Uterus (tissue), 4 donors: ENCODE data around the gene TYW5. TPM values are rescaled to one million over a fixed set of nuclear protein-coding genes. Genes with fewer than 3 reads are reported as not detected.

ENCODE experiments used
- DNase-seq, 2 donors: peaks; one replicate each; pipeline ENCODE4 v3.0.0-alpha.2; 2019 to 2020
- H3K27ac ChIP-seq, 2 donors: fragments of 200-600 bp; sonication (generic); 1 replicate in 1 of 2; 2 replicates in 1 of 2; pipeline ENCODE4 v1.5.1; 2016 to 2018
- H3K27me3 ChIP-seq, 2 donors: fragments of 200-600 bp; sonication (generic); one replicate each; pipeline ENCODE4 v1.5.1; 2018 to 2019; ENCODE audit warnings: control low read depth in 1 of 2
- H3K36me3 ChIP-seq, 2 donors: fragments of 200-600 bp; sonication (generic); one replicate each; pipeline ENCODE4 v1.5.1; 2019; ENCODE audit warnings: control low read depth in 1 of 2
- H3K4me1 ChIP-seq, 2 donors: fragments of 200-600 bp; sonication (generic); one replicate each; pipeline ENCODE4 v1.5.1; 2018 to 2019; ENCODE audit warnings: control low read depth in 1 of 2
- H3K4me3 ChIP-seq, 2 donors: fragments of 200-600 bp; sonication (generic); 1 replicate in 1 of 2; 2 replicates in 1 of 2; pipeline ENCODE4 v1.5.1; 2018 to 2019; ENCODE audit warnings: mild to moderate bottlenecking in 1 of 2
- H3K9me3 ChIP-seq, 2 donors: fragments of 200-600 bp; sonication (generic); one replicate each; pipeline ENCODE4 v1.5.1; 2019; ENCODE audit warnings: control low read depth in 1 of 2
- CTCF ChIP-seq, 4 experiments: fragments of 200-600 bp in 2 of 4; fragments of 450-650 bp in 2 of 4; sonication (generic) in 2 of 4; IDR thresholded peaks; one replicate each; pipeline ENCODE4 v1.5.1; 2016 to 2019; ENCODE audit warnings: antibody characterized with exemption in 4 of 4, mild to moderate bottlenecking in 2 of 4, moderate library complexity in 1 of 4
- POLR2A ChIP-seq, 2 donors: fragments of 450-650 bp; IDR thresholded peaks; one replicate each; pipeline ENCODE4 v1.6.1; 2016; ENCODE audit warnings: antibody characterized with exemption in 2 of 2, mild to moderate bottlenecking in 1 of 2, moderate library complexity in 1 of 2
- intact Hi-C: fragments of 100-400 bp; cut with DNase I; formaldehyde crosslinking; loops from one replicate; pipeline ENCODE4 v1.15.1; 2023; ENCODE audit warnings: low total_unique reads
- total RNA-seq, 4 donors: library from RNA; depleted of rRNA in 3 of 4; stranded (reverse); fragments of >200 nt in 3 of 4; gene quantifications; one replicate each; pipeline versions ENCODE4 v1.1.0 to v1.2.4, GENCODE V29; 2014 to 2023
- donor health status: DM: yes; HTN: yes; CAD: no.

Gene TYW5
- total RNA-seq, 4 donors from 2014 or later = 2.8 to 18.5 (median 7.8) TPM

GRCh38 chr2:199966405-199966804 lies 11.1 kb upstream of the TYW5 start:
- H3K27ac ChIP-seq = no peak overlapping the region

GRCh38 chr2:199962203-199962602 lies 6.9 kb upstream of the TYW5 start:
- Histone ChIP-seq H3K4me1 (peaks cover 0 to 4% of the 10 kb centered on the region in 2 donors), H3K27me3 (no peaks in the 10 kb centered on the region), H3K36me3 (no peaks in the 10 kb centered on the region), H3K9me3 (no peaks in the 10 kb centered on the region), H3K27ac (no peak overlapping the region), H3K4me3 (no peak overlapping the region)
- intact Hi-C loops = no loop called here
- DNase-seq = no peak
- no peak for TF ChIP-seq CTCF (IDR thresholded peaks at IDR 0.05)
- no peak for TF ChIP-seq POLR2A (IDR thresholded peaks at IDR 0.05)

More at GRCh38 chr2:199966405-199966804, 11.1 kb upstream of the TYW5 start:
- H3K9me3 ChIP-seq = no peaks in the 10 kb centered on the region
- no peak overlapping the region for H3K4me3 ChIP-seq
- intact Hi-C loops = no loop called here
- TF ChIP-seq CTCF (IDR thresholded peaks at IDR 0.05) (no peak), POLR2A (IDR thresholded peaks at IDR 0.05) (no peak)
- H3K4me1 ChIP-seq = no peaks in the 10 kb centered on the region
- DNase-seq = no peak
- no peaks in the 10 kb centered on the region for H3K27me3 ChIP-seq
- H3K36me3 ChIP-seq = no peaks in the 10 kb centered on the region

- Histone ChIP-seq H3K4me3 (no peak overlapping the region), H3K36me3 (no peaks in the 10 kb centered on the region), H3K4me1 (peaks cover 0 to 11% of the 10 kb centered on the region in 2 donors), H3K27ac (no peak overlapping the region), H3K27me3 (no peaks in the 10 kb centered on the region), H3K9me3 (no peaks in the 10 kb centered on the region)
- intact Hi-C loops = no loop called here
- no peak for DNase-seq
- no peak for TF ChIP-seq CTCF (IDR thresholded peaks at IDR 0.05)
- no peak for TF ChIP-seq POLR2A (IDR thresholded peaks at IDR 0.05)
Measured at GRCh38 chr2:199958014-199958413, 2.7 kb upstream of the TYW5 start.

- no peaks in the 10 kb centered on the region for H3K27me3 ChIP-seq
- intact Hi-C loops = no loop called here
- no peaks in the 10 kb centered on the region for H3K36me3 ChIP-seq
- peak overlapping the region; percentile 73 to 77 for H3K4me3 ChIP-seq
- peaks cover 0 to 11% of the 10 kb centered on the region in 2 donors for H3K4me1 ChIP-seq
- peak overlapping the region; percentile 78 to 87 for H3K27ac ChIP-seq
- no peak for TF ChIP-seq CTCF (IDR thresholded peaks at IDR 0.05)
- no peak for TF ChIP-seq POLR2A (IDR thresholded peaks at IDR 0.05)
- H3K9me3 ChIP-seq = no peaks in the 10 kb centered on the region
- no peak for DNase-seq
Measured at GRCh38 chr2:199956062-199956380, 730 bp upstream of the TYW5 start.

GRCh38 chr2:199955007-199955338 lies 318 bp downstream of the TYW5 start:
- intact Hi-C loops = no loop called here
- Histone ChIP-seq H3K27me3 (no peaks in the 10 kb centered on the region), H3K9me3 (no peaks in the 10 kb centered on the region), H3K36me3 (no peaks in the 10 kb centered on the region), H3K27ac (peak overlapping the region; percentile 78 to 87), H3K4me3 (peak overlapping the region; percentile 73 to 77), H3K4me1 (peaks cover 0 to 11% of the 10 kb centered on the region in 2 donors)
- TF ChIP-seq POLR2A (IDR thresholded peaks at IDR 0.05) = no peak
- TF ChIP-seq CTCF (IDR thresholded peaks at IDR 0.05) = no peak
- no peak for DNase-seq
